GM20000 (cell line): ENCODE data around the gene NTN4.
"Not testable (repeated sequence)": the region's sequence is repeated elsewhere in the genome, so short reads cannot be mapped to it uniquely, and the experiment has no call there.

Experiments
- DNase-seq: peaks from one replicate; pipeline ENCODE4 v3.0.0; 2012; ENCODE audit warnings: low spot score
- TF ChIP-seq, protein P1 (sequence below): IDR thresholded peaks from 2 replicates; pipeline ENCODE4 v1.5.1; 2012; ENCODE audit warnings: mild to moderate bottlenecking, control low read depth; ENCODE audit errors: extremely low read depth, missing control alignments

Gene NTN4

DNA sequence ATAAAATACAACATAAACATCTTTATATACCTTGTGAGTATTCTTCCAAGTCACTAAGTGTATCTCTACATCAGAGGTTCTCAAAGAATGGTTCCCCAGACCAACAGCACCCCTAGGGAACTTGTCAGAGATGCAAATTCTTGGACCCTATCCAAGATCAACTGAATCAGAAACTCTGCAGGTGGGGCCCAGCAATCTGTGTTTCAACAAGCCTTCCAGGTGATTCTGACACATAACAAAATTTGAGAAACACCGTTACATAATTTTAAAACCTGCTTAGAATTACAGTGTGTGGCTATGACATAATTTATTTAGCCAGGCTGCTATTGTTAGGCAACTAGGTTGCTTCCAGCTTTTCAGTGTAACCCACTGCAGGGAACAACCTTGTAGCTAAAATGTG is 49.8 kb downstream of the NTN4 start:
- DNase-seq: no peak
- TF ChIP-seq, protein P1, sequence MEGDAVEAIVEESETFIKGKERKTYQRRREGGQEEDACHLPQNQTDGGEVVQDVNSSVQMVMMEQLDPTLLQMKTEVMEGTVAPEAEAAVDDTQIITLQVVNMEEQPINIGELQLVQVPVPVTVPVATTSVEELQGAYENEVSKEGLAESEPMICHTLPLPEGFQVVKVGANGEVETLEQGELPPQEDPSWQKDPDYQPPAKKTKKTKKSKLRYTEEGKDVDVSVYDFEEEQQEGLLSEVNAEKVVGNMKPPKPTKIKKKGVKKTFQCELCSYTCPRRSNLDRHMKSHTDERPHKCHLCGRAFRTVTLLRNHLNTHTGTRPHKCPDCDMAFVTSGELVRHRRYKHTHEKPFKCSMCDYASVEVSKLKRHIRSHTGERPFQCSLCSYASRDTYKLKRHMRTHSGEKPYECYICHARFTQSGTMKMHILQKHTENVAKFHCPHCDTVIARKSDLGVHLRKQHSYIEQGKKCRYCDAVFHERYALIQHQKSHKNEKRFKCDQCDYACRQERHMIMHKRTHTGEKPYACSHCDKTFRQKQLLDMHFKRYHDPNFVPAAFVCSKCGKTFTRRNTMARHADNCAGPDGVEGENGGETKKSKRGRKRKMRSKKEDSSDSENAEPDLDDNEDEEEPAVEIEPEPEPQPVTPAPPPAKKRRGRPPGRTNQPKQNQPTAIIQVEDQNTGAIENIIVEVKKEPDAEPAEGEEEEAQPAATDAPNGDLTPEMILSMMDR: no peak

GRCh38 chr12:95739561-95740313 is 50.8 kb downstream of the NTN4 start:
- no peak for DNase-seq

DNA sequence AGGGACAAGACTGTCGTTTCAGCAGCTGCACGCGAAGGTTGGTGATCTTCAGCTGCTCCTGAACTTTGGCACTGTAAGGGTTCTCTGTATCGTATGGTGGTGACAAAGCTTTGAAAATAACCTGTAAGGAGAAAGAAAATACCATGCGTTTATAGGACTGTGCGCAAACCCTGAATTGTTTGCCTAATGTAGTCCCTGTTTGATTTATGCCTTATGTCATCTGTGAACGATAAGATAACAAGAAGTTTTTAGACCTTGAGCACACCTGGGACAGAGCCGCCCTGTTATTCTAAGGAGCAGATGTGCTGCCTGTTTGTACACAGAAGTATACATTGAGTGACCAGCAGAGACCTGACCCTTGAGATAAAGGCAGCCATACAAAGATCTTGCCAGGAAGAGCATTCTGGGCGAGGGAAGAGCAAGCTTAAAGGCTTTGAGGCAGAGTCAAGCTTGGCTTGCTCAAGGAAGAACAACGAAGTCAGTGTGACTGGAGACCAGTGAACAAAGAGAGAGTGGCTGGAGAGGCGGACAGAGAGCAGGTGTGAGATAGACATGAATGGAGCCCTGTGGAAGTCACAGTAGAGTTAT is 52.4 kb downstream of the NTN4 start:
- no peak for DNase-seq
- TF ChIP-seq, protein P1: no peak

More at GRCh38 chr12:95739561-95740313, 50.8 kb downstream of the NTN4 start:
- TF ChIP-seq, protein P1: no peak

- DNase-seq: no peak
- TF ChIP-seq, protein P1: no peak
Measured at GRCh38 chr12:95736631-95737030, 53.9 kb downstream of the NTN4 start.

- DNase-seq: not testable (repeated sequence)
Measured at GRCh38 chr12:95735728-95736127, 54.8 kb downstream of the NTN4 start.

DNA sequence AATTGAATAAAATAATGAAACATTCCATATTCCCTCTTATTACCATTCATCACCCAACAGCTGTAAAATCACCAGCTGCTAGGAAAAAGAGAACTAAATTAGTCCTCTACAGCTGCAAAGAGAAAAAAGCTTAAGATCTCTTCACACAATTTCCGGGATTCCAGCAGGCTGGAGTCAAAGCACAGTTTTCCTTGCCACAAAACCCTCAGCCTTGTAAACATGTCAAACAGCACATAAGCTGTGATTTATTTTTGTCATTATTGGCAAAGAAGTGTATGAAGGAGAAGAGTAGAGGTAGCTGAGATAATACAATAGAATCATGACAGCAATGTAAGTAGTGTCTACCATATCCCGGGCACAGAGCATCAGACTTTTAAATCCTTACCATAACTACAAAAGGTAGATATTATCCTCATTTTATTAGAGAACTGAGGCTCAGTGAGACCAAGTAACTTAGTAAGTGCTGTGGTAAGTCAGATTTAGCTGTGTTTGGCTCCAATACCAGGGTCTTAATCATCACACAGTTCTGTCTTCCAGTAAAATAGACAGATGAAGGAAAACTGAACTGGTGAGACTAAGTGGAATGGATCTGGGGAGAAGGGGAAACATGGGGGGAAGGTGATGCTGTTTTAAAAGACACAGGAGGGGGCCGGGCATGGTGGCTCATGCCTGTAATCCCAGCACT is 57.3 kb downstream of the NTN4 start:
- DNase-seq: no peak
- TF ChIP-seq, protein P1: no peak

- TF ChIP-seq, protein P1: no peak
- peak; percentile 23 for DNase-seq
Measured at GRCh38 chr12:95731519-95731958, 59.0 kb downstream of the NTN4 start.
